Measurements from ENCODE around the gene ARHGAP5. TPM values are rescaled to one million over a fixed set of nuclear protein-coding genes. Genes with fewer than 3 reads are reported as not detected.

The ARHGAP5 gene
- total and polyA plus RNA-seq, 5 experiments from 2014 or later, result 16.1 to 71.7 (median 32.1) TPM

- DNase-seq (peak; percentile 58 to 87 (median 72)), ATAC-seq (peak; percentile 47 to 48)
- POLR2A ChIA-PET, result interaction anchor here (0.5 to 2.9 kb wide), 3 partner anchors 124 to 746 kb away, joined by 4 to 44 read pairs (median 5); partner anchors contain the start of gene ARHGAP5
- Mint-ChIP-seq H3K36me3 (peaks cover 0 to 3% (median 0%) of the 10 kb centered on the region in 3 donors), H3K4me3 (peak overlapping the region; percentile 88 to 96 (median 95)), H3K27me3 (peaks cover 0 to 5% (median 0%) of the 10 kb centered on the region in 5 donors), H3K9me3 (peaks cover 0 to 4% (median 0%) of the 10 kb centered on the region in 9 donors), H3K4me1 (peaks cover 15 to 44% (median 28%) of the 10 kb centered on the region in 4 donors), H3K27ac (peak overlapping the region; percentile 99 to 100 (median 100))
These were observed 124.2 kb downstream of the ARHGAP5 start for GRCh38 chr14:32201193-32201815.

GRCh38 chr14:32201816-32202490 lies 124.8 kb downstream of the ARHGAP5 start, which contains the start of gene RNU6-7:
RNU6-7 (plus strand) TSS chr14:32202045.
- ATAC-seq (peak; percentile 19 to 30), DNase-seq (peak in 7 of 10 donors; percentile 11 to 85 (median 75))
- Mint-ChIP-seq H3K36me3 (peaks cover 0 to 3% (median 0%) of the 10 kb centered on the region in 3 donors), H3K27me3 (peaks cover 0 to 5% (median 0%) of the 10 kb centered on the region in 5 donors), H3K4me3 (peak within 1 kb of the TSS; percentile 88 to 96 (median 95)), H3K27ac (peak within 1 kb of the TSS; percentile 99 to 100 (median 100)), H3K4me1 (peaks cover 16 to 50% (median 28%) of the 10 kb centered on the region in 4 donors), H3K9me3 (peaks cover 0 to 4% (median 0%) of the 10 kb centered on the region in 9 donors)
- POLR2A ChIA-PET, result interaction anchor here (0.5 to 2.9 kb wide), 5 partner anchors 125 to 994 kb away, joined by 3 to 44 read pairs (median 5); partner anchors contain the start of genes ARHGAP5, DTD2 and HECTD1

- ATAC-seq (no peak), DNase-seq (no peak)
- peaks cover 0 to 4% (median 0%) of the 10 kb centered on the region in 9 donors for H3K9me3 Mint-ChIP-seq
- peak overlapping the region; percentile 88 to 96 (median 95) for H3K4me3 Mint-ChIP-seq
- H3K36me3 Mint-ChIP-seq, result peaks cover 0 to 3% (median 0%) of the 10 kb centered on the region in 3 donors
- H3K27ac Mint-ChIP-seq, result peak overlapping the region; percentile 99 to 100 (median 100)
- POLR2A ChIA-PET, result interaction anchor here (0.8 to 2.9 kb wide), 4 partner anchors 125 to 995 kb away, joined by 3 to 44 read pairs (median 9); partner anchors contain the start of genes ARHGAP5, DTD2 and HECTD1
- H3K27me3 Mint-ChIP-seq, result peaks cover 0 to 5% (median 0%) of the 10 kb centered on the region in 5 donors
- H3K4me1 Mint-ChIP-seq, result peaks cover 16 to 50% (median 28%) of the 10 kb centered on the region in 4 donors
These were observed 125.4 kb downstream of the ARHGAP5 start for GRCh38 chr14:32202491-32202997.

GRCh38 chr14:32202998-32203882 lies 126.1 kb downstream of the ARHGAP5 start, which contains the start of gene RNU6-8:
RNU6-8 (minus strand) TSS chr14:32203269.
- Mint-ChIP-seq H3K4me3 (peak within 1 kb of the TSS; percentile 88 to 96 (median 95)), H3K27me3 (peaks cover 0 to 5% (median 0%) of the 10 kb centered on the region in 5 donors), H3K4me1 (peaks cover 16 to 50% (median 28%) of the 10 kb centered on the region in 4 donors), H3K9me3 (peaks cover 0 to 4% (median 0%) of the 10 kb centered on the region in 9 donors), H3K27ac (peak within 1 kb of the TSS; percentile 99 to 100 (median 100)), H3K36me3 (peaks cover 0 to 3% (median 0%) of the 10 kb centered on the region in 3 donors)
- POLR2A ChIA-PET, result interaction anchor here (0.6 to 2.9 kb wide), 6 partner anchors 9 to 1581 kb away, joined by 3 to 44 read pairs (median 6); partner anchors contain the start of genes ARHGAP5, DTD2, HECTD1 and SCFD1
- ATAC-seq, result peak; percentile 78 to 80
- peak; percentile 84 to 99 (median 90) for DNase-seq

- ATAC-seq (peak in 1 of 2 donors; percentile 7), DNase-seq (peak in 4 of 10 donors; percentile 10 to 63 (median 29))
- peaks cover 0 to 4% (median 0%) of the 10 kb centered on the region in 9 donors for H3K9me3 Mint-ChIP-seq
- H3K27ac Mint-ChIP-seq, result peak overlapping the region; percentile 90 to 100 (median 100)
- peak overlapping the region; percentile 88 to 96 (median 95) for H3K4me3 Mint-ChIP-seq
- H3K4me1 Mint-ChIP-seq, result peaks cover 16 to 50% (median 28%) of the 10 kb centered on the region in 4 donors
- H3K36me3 Mint-ChIP-seq, result peaks cover 0 to 3% (median 0%) of the 10 kb centered on the region in 3 donors
- POLR2A ChIA-PET, result interaction anchor here (0.6 to 2.9 kb wide), 6 partner anchors 8 to 1581 kb away, joined by 3 to 44 read pairs (median 6); partner anchors contain the start of genes ARHGAP5, DTD2, HECTD1 and SCFD1
- H3K27me3 Mint-ChIP-seq, result peaks cover 0 to 5% (median 0%) of the 10 kb centered on the region in 5 donors
These were observed 126.8 kb downstream of the ARHGAP5 start for GRCh38 chr14:32203928-32204357.

- Mint-ChIP-seq H3K9me3 (peaks cover 0 to 4% (median 0%) of the 10 kb centered on the region in 9 donors), H3K4me3 (no peak overlapping the region), H3K4me1 (peaks cover 16 to 45% (median 26%) of the 10 kb centered on the region in 4 donors), H3K27ac (peak overlapping the region in 2 of 10 donors; percentile 48 to 50), H3K36me3 (peaks cover 0 to 3% (median 0%) of the 10 kb centered on the region in 3 donors), H3K27me3 (peaks cover 0 to 6% (median 0%) of the 10 kb centered on the region in 5 donors)
- POLR2A ChIA-PET, result no interaction called here
- DNase-seq (no peak), ATAC-seq (no peak)
These were observed 128.4 kb downstream of the ARHGAP5 start for GRCh38 chr14:32205554-32205953.

- H3K27ac Mint-ChIP-seq, result peak overlapping the region in 2 of 10 donors; percentile 11 to 50
- DNase-seq (no peak), ATAC-seq (no peak)
- H3K4me3 Mint-ChIP-seq, result no peak overlapping the region
- POLR2A ChIA-PET, result no interaction called here
- H3K9me3 Mint-ChIP-seq, result peaks cover 0 to 4% (median 0%) of the 10 kb centered on the region in 9 donors
- peaks cover 14 to 42% (median 24%) of the 10 kb centered on the region in 4 donors for H3K4me1 Mint-ChIP-seq
- H3K36me3 Mint-ChIP-seq, result peaks cover 0 to 3% (median 0%) of the 10 kb centered on the region in 3 donors
- H3K27me3 Mint-ChIP-seq, result peaks cover 0 to 6% (median 0%) of the 10 kb centered on the region in 5 donors
These were observed 128.9 kb downstream of the ARHGAP5 start for GRCh38 chr14:32205984-32206383.

GRCh38 chr14:32206552-32206951 lies 129.4 kb downstream of the ARHGAP5 start:
- H3K27ac Mint-ChIP-seq, result peak overlapping the region in 3 of 10 donors; percentile 4 to 43 (median 27)
- H3K4me3 Mint-ChIP-seq, result peak overlapping the region in 1 of 10 donors; percentile 25
- no peak for ATAC-seq
- peaks cover 0 to 6% (median 0%) of the 10 kb centered on the region in 5 donors for H3K27me3 Mint-ChIP-seq
- DNase-seq, result no peak
- peaks cover 0 to 3% (median 0%) of the 10 kb centered on the region in 3 donors for H3K36me3 Mint-ChIP-seq
- H3K9me3 Mint-ChIP-seq, result peaks cover 0 to 4% (median 0%) of the 10 kb centered on the region in 9 donors
- POLR2A ChIA-PET, result no interaction called here
- H3K4me1 Mint-ChIP-seq, result peaks cover 14 to 39% (median 22%) of the 10 kb centered on the region in 4 donors

- DNase-seq (no peak), ATAC-seq (no peak)
- Mint-ChIP-seq H3K9me3 (no peaks in the 10 kb centered on the region), H3K4me3 (no peak overlapping the region), H3K36me3 (no peaks in the 10 kb centered on the region), H3K27me3 (peaks cover 0 to 6% (median 0%) of the 10 kb centered on the region in 5 donors), H3K4me1 (peaks cover 8 to 22% (median 10%) of the 10 kb centered on the region in 4 donors), H3K27ac (peak overlapping the region in 1 of 10 donors; percentile 4)
- POLR2A ChIA-PET, result no interaction called here
These were observed 131.4 kb downstream of the ARHGAP5 start for GRCh38 chr14:32208490-32208889.

Data from naive thymus-derived CD8-positive, alpha-beta T cell (primary cell).